Left colon (tissue), 2 donors: ENCODE results near the gene RFC2. TPM values are rescaled to one million over a fixed set of nuclear protein-coding genes. Genes with fewer than 3 reads are reported as not detected.
"Not testable (repeated sequence)": the region's sequence is repeated elsewhere in the genome, so short reads cannot be mapped to it uniquely, and the experiment has no call there.

Experiments
- ATAC-seq: fragments of 200-7000 bp; cut with Tn5 transposase; one replicate; pipeline ENCODE4 v1.9.1; 2020; ENCODE audit warnings: mild to moderate bottlenecking, moderate library complexity
- DNase-seq, 2 donors: peaks; one replicate each; pipeline ENCODE4 v3.0.0-alpha.2; 2020
- intact Hi-C, 2 donors: fragments of 100-400 bp; cut with DNase I in 1 of 2; cut with micrococcal nuclease in 1 of 2; formaldehyde crosslinking; loops; one replicate each; pipeline versions ENCODE4 v1.11.2 to v1.14.0; 2022; cut with DNase I, micrococcal nuclease
- total RNA-seq, 2 donors: library from RNA; stranded (reverse); fragmentation: NEBNext Ultra II Directional; extraction: Animal tissue kit (Norgen Biotek cat#: 25700); gene quantifications; one replicate each; pipeline ENCODE4 v1.2.1, GENCODE V29; 2021
- donor health status: DM: no; HTN: no; CAD: no.
- donor health status: DM: yes; HTN: yes; CAD: no.

The RFC2 gene
- total RNA-seq, 2 donors from 2014 or later: 13.9 to 16.1 TPM

GRCh38 chr7:74255461-74255860 lies 1.3 kb upstream of the RFC2 start:
- DNase-seq, intact Hi-C loops, ATAC-seq: not testable (repeated sequence)

DNA sequence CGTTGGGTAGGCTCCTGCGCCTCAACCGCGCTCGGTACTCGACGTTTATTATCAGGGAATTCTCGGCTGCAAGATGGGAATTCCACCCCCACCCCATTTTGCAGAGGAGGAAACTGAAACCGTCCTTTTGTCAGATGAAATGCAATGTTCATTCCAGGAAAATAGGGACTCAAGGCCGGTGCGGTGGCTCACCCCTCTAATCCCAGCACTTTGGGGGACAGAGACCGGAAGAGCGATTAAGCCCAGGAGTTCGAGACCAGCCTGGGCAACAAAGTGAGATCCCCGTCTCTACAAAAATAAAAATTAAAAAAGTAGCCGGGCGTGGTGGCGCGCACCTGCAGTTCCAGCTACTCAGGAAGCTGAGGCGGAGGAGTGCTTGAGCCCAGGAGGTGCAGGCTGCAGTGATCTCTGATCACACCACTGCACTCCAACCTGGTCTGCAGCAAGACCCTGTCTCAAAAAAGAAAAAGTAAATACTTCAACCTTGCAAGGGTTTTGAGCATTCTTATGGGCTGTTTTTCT lies 720 bp upstream of the RFC2 start:
- intact Hi-C loops: no loop called here
- DNase-seq (peak; percentile 41 to 42), ATAC-seq (peak; percentile 25)

DNA sequence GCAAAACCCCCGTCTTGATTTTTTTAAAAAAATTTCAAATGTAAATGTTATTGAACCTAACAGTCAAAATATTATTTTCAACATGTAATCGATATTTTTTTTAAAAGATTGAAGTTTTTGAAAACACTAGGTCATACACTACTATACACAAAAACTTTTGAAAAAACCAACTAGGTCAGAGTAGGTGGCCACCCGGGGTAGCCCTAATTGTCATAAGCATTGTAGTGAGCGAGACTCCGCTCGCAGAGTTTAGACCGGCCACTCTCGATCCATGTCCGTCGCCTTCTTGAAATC lies 417 bp downstream of the RFC2 start:
- ATAC-seq (peak; percentile 9), DNase-seq (no peak)
- intact Hi-C loops: no loop called here

DNA sequence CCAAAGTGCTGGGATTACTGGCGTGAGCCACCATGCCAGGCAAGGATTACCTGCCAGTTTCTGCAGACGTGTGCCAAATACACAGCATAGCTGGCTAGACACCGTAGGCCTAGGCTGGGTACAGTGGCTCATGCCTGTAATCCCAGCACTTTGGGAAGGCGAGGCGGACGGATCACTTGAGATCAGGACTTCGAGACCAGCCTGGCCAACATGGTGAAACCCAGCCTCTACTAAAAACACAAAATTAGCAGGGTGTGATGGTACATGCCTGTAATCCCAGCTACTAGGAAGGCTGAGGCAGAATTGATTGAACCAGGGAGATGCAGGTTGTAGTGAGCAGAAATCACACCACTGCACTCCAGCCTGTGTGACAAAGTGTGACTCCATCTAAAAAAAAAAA lies 868 bp downstream of the RFC2 start:
- no peak for DNase-seq
- ATAC-seq: no peak
- intact Hi-C loops: no loop called here

- DNase-seq: peak; percentile 62 to 65
- intact Hi-C loops: no loop called here
- ATAC-seq: peak; percentile 28
Observed at GRCh38 chr7:74252893-74253292, 1.3 kb downstream of the RFC2 start.

- intact Hi-C loops, ATAC-seq, DNase-seq: not testable (repeated sequence)
Observed at GRCh38 chr7:74249058-74249457, 5.1 kb downstream of the RFC2 start.

DNA sequence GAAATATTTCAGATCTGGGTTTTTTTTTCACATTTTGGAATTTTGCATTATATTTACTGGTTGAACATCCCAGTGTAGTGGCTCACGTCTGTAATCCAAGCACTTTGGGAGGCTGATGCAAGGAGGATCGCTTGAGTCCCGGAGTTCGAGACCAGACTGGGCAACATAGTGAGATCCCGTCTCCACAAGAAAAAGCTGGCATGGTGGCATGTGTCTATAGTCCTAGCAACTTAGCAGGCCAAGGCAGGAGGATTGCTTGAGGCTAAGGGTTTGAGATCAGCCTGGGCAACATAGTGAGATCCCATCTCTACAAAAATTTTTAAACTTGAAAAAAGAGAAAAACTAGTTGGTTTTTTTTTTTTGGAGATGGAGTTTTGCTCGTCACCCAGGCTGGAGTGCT lies 6.0 kb downstream of the RFC2 start:
- DNase-seq (no peak), ATAC-seq (no peak)
- intact Hi-C loops: no loop called here

DNA sequence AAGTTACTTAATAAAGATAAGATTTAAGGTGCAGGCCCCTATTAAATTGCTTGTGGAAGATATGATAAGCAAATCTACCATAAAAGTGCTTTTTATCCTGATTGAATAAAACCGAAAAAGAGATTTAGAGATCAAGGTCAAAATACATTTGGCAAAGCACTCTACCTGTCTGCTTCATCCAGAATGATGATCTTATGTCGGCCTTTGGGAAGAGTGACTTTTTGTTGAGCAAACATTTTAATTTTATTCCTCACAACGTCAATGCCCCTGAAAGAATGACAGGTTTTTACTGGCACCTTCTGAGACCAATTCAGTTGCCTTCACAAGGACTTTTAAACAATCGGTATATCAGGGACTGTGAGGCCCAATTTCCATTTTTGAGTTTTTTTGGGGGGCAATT lies 7.7 kb downstream of the RFC2 start:
- intact Hi-C loops: no loop called here
- DNase-seq (no peak), ATAC-seq (peak; percentile 17)

GRCh38 chr7:74242122-74242443 lies 12.1 kb downstream of the RFC2 start:
- intact Hi-C loops: no loop called here
- DNase-seq: no peak
- no peak for ATAC-seq

DNA sequence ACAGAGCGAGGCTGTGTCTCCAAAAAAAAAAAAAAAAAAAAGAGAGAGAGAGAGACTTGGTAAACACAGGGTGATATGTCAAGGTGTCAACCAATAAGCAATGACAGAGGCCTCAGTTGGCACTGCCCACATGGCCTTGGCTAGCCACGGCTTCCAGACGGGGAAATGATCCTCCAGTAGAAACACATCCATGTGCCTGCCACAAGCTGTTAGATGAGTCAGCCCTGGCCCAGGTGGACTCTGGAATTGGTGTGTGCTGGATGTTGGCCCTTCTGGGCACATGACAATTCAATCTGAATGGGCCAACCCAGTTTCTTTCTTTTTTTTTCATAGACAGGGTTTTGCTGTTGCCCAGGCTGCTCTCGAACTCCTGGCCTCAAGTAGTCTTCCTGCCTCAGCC lies 13.7 kb downstream of the RFC2 start:
- intact Hi-C loops: no loop called here

DNA sequence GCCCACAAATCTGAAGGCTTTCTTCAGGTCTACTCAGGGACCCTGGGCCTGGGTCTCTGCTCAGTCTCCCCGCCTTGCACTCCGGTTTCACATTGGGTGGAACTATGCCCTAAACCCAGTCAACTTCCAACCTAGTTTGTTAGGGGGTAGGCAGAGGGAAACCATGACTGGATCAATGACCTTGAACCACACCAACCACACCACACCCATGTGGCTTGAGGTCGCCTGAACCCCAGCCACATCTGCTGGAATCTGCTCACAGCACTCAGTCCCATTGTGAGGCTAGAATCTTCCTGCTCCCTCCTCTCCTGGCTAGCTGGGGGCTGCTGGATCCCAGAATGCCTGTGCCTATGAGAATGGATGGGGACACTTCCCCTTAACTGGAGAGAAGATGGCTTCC lies 17.9 kb downstream of the RFC2 start:
- no peak for DNase-seq
- no peak for ATAC-seq
- intact Hi-C loops: no loop called here

More for the DNA sequence above, 13.7 kb downstream of the RFC2 start:
- DNase-seq (peak in 1 of 2 donors; percentile 36), ATAC-seq (peak; percentile 97)

DNA sequence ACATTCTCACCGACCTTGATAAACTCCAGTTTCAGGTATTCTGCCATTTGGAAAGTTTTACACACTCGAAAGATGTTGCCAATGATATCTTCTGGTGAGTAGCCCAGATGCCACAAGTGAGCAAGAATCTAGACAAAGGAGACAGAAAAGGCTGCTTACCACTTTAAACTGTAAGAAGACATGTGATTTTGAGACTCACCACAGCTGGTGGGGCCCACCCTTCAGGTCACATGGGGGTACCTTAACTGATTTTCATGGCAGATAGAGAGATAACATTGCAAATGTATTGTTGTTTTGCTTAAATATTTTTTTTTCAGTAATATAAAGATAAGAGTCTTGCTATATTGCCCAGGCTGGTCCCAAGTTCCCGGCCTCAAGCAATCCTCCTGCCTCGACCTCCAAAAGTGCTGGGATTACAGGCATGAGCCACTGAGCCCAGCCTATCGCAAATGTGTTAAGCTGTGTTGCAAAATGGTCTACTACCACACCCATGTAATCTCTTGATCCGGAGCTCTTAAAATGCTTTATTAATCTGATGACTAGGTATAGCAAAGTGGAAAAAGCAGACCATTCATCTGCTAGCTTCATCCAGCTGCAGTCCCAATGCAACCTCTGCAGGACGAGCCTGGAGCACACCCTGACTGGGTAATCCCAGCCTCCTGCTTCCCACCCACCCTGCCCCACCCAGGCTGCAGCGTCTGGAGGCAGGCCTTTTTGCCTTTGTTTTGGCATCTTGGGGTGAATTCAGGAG lies 18.5 kb downstream of the RFC2 start:
- ATAC-seq: no peak
- intact Hi-C loops: no loop called here

DNA sequence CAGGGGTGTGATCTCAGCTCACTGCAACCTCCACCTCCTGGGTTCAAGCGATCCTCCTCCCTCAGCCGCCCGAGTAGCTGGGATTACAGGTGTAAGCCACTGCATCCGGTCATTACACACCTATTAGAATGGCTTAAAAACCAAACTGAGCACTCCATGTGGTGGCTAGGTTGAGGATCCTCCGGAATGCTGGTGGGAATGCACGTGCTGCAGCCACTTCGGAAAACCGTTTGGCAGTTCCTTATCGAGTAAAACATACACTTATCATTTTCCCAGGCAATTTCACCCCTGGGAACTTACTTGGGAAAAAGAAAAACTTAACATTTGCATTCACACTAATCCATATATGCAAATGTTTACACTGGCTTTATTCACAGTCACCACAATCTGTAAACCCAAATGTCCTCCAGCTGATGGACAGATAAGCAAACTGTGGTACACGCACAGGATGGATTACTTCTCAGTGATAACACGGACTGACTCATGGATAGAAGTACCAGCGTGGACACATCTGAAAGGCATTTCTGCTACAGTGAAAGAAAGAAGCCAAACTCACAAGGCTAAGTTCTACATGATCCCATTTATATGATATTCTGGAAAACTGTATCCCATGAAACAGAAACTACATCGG lies 20.4 kb downstream of the RFC2 start:
- intact Hi-C loops: no loop called here
- DNase-seq: no peak

More for the DNA sequence above, 18.5 kb downstream of the RFC2 start:
- DNase-seq: no peak

GRCh38 chr7:74231232-74231590 lies 23.0 kb downstream of the RFC2 start:
- intact Hi-C loops: no loop called here
- ATAC-seq (peak; percentile 26), DNase-seq (no peak)

More for the DNA sequence above, 20.4 kb downstream of the RFC2 start:
- no peak for ATAC-seq

DNA sequence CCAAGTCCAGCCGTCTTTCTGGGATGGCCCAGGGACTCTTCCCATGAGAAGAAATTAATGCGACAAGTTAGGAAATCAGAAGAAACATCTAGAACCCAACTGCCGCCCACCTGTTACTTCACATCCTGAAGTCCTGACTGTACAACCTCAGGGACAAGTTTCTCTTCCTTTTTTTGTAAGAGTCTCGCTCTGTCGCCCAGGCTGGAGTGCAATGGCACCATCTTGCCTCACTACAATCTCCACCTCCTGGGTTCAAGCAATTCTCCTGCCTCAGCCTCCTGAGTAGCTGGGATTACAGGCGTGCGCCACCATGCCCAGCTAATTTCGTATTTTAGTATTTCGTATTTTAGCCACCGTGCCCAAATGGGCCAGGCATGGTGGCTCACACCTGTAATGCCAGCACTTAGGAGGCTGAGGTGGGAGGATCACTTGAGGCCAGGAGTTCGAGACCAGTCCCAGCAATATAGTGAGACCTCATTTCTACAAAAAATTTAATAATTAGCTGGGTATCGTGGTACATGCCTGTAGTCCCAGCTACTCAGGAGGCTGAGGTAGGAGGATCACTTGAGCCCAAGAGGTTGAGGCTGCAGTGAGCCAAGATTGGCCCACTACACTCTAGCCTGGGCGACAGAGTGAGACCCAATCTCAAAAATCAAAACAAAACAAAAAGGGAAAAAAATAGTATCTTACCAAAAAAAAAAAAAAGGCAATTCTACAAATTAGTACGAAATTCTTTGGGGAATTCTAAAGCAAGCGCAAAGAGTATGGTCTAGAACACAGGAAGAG lies 23.6 kb downstream of the RFC2 start:
- intact Hi-C loops: no loop called here
- ATAC-seq (no peak), DNase-seq (no peak)

DNA sequence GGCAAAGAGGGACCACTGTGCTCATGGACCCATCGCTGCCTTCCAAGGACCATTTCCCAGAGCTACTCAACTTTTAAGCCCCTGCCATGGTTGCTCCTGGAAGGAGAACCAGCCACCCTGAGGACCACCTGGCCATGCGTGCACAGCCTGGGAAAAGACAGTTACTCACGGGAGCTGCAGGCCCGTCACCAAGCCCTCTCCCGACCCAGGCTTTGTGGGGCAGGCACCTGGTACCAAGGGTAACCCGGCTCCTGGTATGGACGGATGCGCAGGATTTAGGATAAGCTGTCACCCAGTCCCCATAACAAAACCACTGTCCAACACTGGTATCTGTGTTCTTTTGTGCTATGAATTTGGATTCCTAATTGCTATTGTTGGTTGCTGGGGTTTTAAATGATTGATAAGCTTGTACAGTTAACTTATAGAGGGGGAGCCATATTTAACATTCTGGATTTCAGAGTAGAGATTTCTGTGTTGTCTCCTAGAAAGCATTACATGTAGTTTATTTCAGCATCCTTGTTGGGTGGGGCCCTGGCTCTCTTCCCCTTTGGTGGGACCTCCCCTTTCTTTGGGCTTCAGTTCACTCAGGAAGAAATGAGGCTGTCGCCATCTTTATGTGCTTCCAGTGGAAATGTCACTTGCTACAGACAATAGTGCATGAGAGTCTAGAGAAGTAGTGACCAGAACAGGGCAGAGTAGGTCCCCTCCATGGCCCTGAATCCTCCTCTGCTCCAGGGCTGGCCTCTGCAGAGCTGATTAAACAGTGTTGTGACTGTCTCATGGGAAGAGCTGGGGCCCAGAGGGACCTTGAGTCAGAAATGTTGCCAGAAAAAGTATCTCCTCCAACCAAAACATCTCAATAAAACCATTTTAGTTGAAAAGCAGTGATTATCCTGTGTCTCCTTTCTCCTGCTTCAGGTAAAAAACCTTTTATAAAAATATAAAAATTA lies 25.0 kb downstream of the RFC2 start:
- no peak for DNase-seq
- intact Hi-C loops: no loop called here
- ATAC-seq: no peak

GRCh38 chr7:74226633-74227032 lies 27.6 kb downstream of the RFC2 start:
- intact Hi-C loops: no loop called here
- ATAC-seq (no peak), DNase-seq (no peak)

- ATAC-seq (no peak), DNase-seq (no peak)
- intact Hi-C loops: no loop called here
Observed at GRCh38 chr7:74225400-74225799, 28.8 kb downstream of the RFC2 start.

GRCh38 chr7:74224907-74225306 lies 29.3 kb downstream of the RFC2 start:
- DNase-seq, intact Hi-C loops, ATAC-seq: not testable (repeated sequence)
